SK-N-SH treated with all-trans-retinoic acid at 6 μM for 48 hours (cell line): ENCODE measurements around the gene NFKBIA.

Experiments
- ATAC-seq: fragments of 200-7000 bp; cut with Tn5 transposase; 3 replicates; pipeline ENCODE4 v1.9.1; 2020; ENCODE audit warnings: mild to moderate bottlenecking, moderate library complexity
- ARNTL ChIP-seq: fragments of 450-650 bp; formaldehyde crosslinking; IDR thresholded peaks from 2 replicates; pipeline ENCODE4 v1.5.0; 2020; ENCODE audit warnings: low read depth, mild to moderate bottlenecking, moderate library complexity, borderline replicate concordance
- BACH2 ChIP-seq: fragments of 250-450 bp; sonication (Bioruptor Pico); IDR thresholded peaks from 2 replicates; pipeline ENCODE4 v1.9.0; 2021; ENCODE audit warnings: mild to moderate bottlenecking, borderline replicate concordance
- CREB5 ChIP-seq: fragments of 250-450 bp; sonication (Bioruptor Pico); IDR thresholded peaks from 2 replicates; pipeline ENCODE4 v1.5.1; 2020; ENCODE audit warnings: low read depth, mild to moderate bottlenecking, moderate library complexity
- CSDC2 ChIP-seq: fragments of 250-450 bp; sonication (Bioruptor Pico); IDR thresholded peaks from 2 replicates; pipeline ENCODE4 v1.5.0; 2020; ENCODE audit warnings: mild to moderate bottlenecking, moderate library complexity
- CSRNP3 ChIP-seq: fragments of 250-450 bp; sonication (Bioruptor Pico); IDR thresholded peaks from 2 replicates; pipeline ENCODE4 v1.5.1; 2021; ENCODE audit warnings: mild to moderate bottlenecking, moderate library complexity
- GLIS3 ChIP-seq: fragments of 250-450 bp; sonication (Bioruptor Pico); IDR thresholded peaks from 2 replicates; pipeline ENCODE4 v1.5.0; 2020; ENCODE audit warnings: mild to moderate bottlenecking, moderate library complexity
- OSR1 ChIP-seq: fragments of 250-450 bp; sonication (Bioruptor Pico); IDR thresholded peaks from 2 replicates; pipeline ENCODE4 v1.8.0; 2022; ENCODE audit warnings: moderate library complexity, mild to moderate bottlenecking, inconsistent platforms
- PATZ1 ChIP-seq: fragments of 250-450 bp; sonication (Bioruptor Pico); IDR thresholded peaks from 2 replicates; pipeline ENCODE4 v1.8.0; 2020; ENCODE audit warnings: mild to moderate bottlenecking, moderate library complexity, borderline replicate concordance
- POU6F1 ChIP-seq: fragments of 250-450 bp; sonication (Bioruptor Pico); IDR thresholded peaks from 2 replicates; pipeline ENCODE4 v1.8.0; 2021; ENCODE audit warnings: low read depth, mild to moderate bottlenecking, moderate library complexity, borderline replicate concordance
- PPARA ChIP-seq: fragments of 250-450 bp; sonication (Bioruptor Pico); IDR thresholded peaks from 2 replicates; pipeline ENCODE4 v1.5.0; 2020; ENCODE audit warnings: mild to moderate bottlenecking, borderline replicate concordance
- RARB ChIP-seq: fragments of 250-450 bp; sonication (Bioruptor Pico); IDR thresholded peaks from 2 replicates; pipeline ENCODE4 v1.8.0; 2021; ENCODE audit warnings: mild to moderate bottlenecking, moderate library complexity
- TCF4 ChIP-seq: fragments of 250-450 bp; sonication (Bioruptor Pico); IDR thresholded peaks from 2 replicates; pipeline ENCODE4 v1.8.0; 2021; ENCODE audit warnings: mild to moderate bottlenecking, moderate library complexity, borderline replicate concordance
- TOX ChIP-seq: fragments of 250-450 bp; sonication (Bioruptor Pico); IDR thresholded peaks from 2 replicates; pipeline ENCODE4 v1.8.0; 2021; ENCODE audit warnings: mild to moderate bottlenecking, moderate library complexity, borderline replicate concordance
- TSHZ2 ChIP-seq: fragments of 250-450 bp; sonication (Bioruptor Pico); IDR thresholded peaks from 2 replicates; pipeline ENCODE4 v1.5.0; 2020; ENCODE audit warnings: mild to moderate bottlenecking, moderate library complexity
- ZC3H10 ChIP-seq: fragments of 250-450 bp; sonication (Bioruptor Pico); IDR thresholded peaks from 2 replicates; pipeline ENCODE4 v1.5.1; 2021; ENCODE audit warnings: mild to moderate bottlenecking, moderate library complexity
- ZFP3 ChIP-seq: fragments of 250-450 bp; sonication (Bioruptor Pico); IDR thresholded peaks from 2 replicates; pipeline ENCODE4 v1.5.0; 2020; ENCODE audit warnings: mild to moderate bottlenecking, moderate library complexity
- ZFP30 ChIP-seq: fragments of 450-650 bp; formaldehyde crosslinking; IDR thresholded peaks from 2 replicates; pipeline ENCODE4 v1.5.0; 2022; ENCODE audit warnings: mild to moderate bottlenecking, moderate library complexity
- ZNF565 ChIP-seq: fragments of 450-650 bp; formaldehyde crosslinking; conservative IDR thresholded peaks from 2 replicates; pipeline ENCODE4 v1.5.0; 2020; ENCODE audit warnings: low read depth, mild to moderate bottlenecking, moderate library complexity
- ZNF70 ChIP-seq: fragments of 450-650 bp; formaldehyde crosslinking; IDR thresholded peaks from 2 replicates; pipeline ENCODE4 v1.5.0; 2020; ENCODE audit warnings: mild to moderate bottlenecking, moderate library complexity
- ZNF8 ChIP-seq: fragments of 450-650 bp; formaldehyde crosslinking; IDR thresholded peaks from 2 replicates; pipeline ENCODE4 v1.5.0; 2020; ENCODE audit warnings: mild to moderate bottlenecking, moderate library complexity

Gene NFKBIA

GRCh38 chr14:35406090-35406489 lies 1.5 kb upstream of the NFKBIA start:
- TF ChIP-seq ZNF565 (no peak), CREB5 (CRISPR knock-in tag) (no peak), ZNF8 (CRISPR knock-in tag) (no peak), RARB (CRISPR knock-in tag) (no peak), GLIS3 (no peak), CSDC2 (CRISPR knock-in tag) (no peak), TSHZ2 (no peak)
- ATAC-seq = no peak

GRCh38 chr14:35405304-35405996 lies 901 bp upstream of the NFKBIA start:
- ATAC-seq = no peak
- TF ChIP-seq PATZ1 (CRISPR knock-in tag) = no peak
- TF ChIP-seq ZNF8 (CRISPR knock-in tag) = no peak
- TF ChIP-seq CSRNP3 (CRISPR knock-in tag) = no peak
- TF ChIP-seq ZFP30 = no peak
- no peak for TF ChIP-seq BACH2
- no peak for TF ChIP-seq ZC3H10 (CRISPR knock-in tag)
- TF ChIP-seq OSR1 (CRISPR knock-in tag) = no peak
- TF ChIP-seq ZFP3 (CRISPR knock-in tag) = no peak
- TF ChIP-seq ZNF565 = no peak
- TF ChIP-seq TCF4 (CRISPR knock-in tag) = no peak
- no peak for TF ChIP-seq TOX (CRISPR knock-in tag)
- TF ChIP-seq CSDC2 (CRISPR knock-in tag) = no peak
- TF ChIP-seq ARNTL (CRISPR knock-in tag) = no peak

GRCh38 chr14:35403603-35404448 lies 723 bp downstream of the NFKBIA start:
- ATAC-seq = peak; percentile 77
- TF ChIP-seq ZNF565 (no peak), RARB (CRISPR knock-in tag) (no peak), ZNF70 (CRISPR knock-in tag) (no peak), CSDC2 (CRISPR knock-in tag) (no peak), ZNF8 (CRISPR knock-in tag) (no peak), BACH2 (no peak), GLIS3 (no peak), ZFP3 (CRISPR knock-in tag) (no peak), OSR1 (CRISPR knock-in tag) (no peak)

GRCh38 chr14:35403114-35403602 lies 1.4 kb downstream of the NFKBIA start:
- ATAC-seq = no peak
- TF ChIP-seq PPARA (CRISPR knock-in tag) = no peak
- no peak for TF ChIP-seq ZNF70 (CRISPR knock-in tag)
- no peak for TF ChIP-seq TSHZ2
- TF ChIP-seq POU6F1 = no peak
- no peak for TF ChIP-seq PATZ1 (CRISPR knock-in tag)
- no peak for TF ChIP-seq GLIS3
